Brain pericyte (primary cell): ENCODE data around the gene DYNLL2.
"Not testable (repeated sequence)": the region's sequence is repeated elsewhere in the genome, so short reads cannot be mapped to it uniquely, and the experiment has no call there.

Experiments
- DNase-seq: peaks from one replicate; pipeline ENCODE4 v3.0.0-alpha.2; 2012; ENCODE audit warnings: low read depth, low spot score

The DYNLL2 gene

DNA sequence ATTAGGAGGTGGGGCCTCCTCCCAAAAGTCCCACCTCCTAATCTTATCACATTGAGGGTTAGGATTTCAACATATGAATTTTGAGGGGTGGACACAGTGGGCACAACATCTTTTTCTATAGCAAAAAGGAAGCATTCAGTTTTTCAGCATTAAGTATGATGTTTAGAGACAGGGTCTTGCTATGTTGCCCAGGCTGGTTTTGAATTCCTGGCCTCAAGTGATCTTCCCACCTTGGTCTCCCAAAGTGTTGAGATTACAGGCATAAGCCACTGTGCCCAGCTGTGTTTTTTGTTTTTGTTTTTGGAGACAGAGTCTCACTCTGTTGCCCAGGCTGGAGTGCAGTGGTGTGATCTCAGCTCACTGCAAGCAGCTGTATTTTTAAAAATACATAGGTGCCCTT lies 18.7 kb downstream of the DYNLL2 start:
- not testable (repeated sequence) for DNase-seq

GRCh38 chr17:58105093-58105492 lies 21.9 kb downstream of the DYNLL2 start:
- DNase-seq = no peak

DNA sequence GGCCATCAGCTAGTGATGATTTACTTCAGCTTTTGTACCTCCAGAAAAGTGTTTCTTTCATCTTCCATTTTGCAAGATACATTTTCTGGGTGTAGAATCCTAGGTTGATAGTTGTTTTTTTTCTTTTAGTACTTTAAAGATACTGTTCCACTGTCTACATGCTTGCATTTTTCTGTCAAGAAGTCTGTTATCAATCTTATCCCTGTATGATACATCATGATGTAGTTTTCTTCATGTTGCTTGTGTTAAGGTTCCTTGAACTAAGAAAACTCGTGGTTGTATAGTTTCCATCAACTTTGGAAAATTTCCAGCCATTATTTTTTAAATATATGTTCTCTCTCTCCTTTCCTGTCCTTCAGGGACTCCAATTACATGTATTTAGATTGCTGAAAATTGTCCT lies 24.1 kb downstream of the DYNLL2 start:
- DNase-seq = no peak

DNA sequence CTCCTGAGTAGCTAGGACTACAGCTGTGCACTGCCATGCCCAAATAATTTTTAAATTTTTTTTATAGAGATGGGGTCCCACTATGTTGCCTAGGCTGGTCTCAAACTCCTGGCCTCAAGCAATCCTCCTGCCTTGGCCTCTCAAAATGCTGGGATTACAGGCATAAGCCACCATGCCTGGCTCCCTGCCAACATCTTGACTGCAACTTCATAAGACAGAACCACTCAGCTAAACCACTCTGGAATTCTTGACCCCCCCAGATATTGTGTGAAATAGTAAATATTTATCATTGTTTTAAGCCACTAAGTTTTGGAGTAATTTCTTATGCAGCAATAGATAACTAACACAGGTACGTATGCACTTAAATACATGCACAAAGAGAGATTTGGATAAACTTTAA lies 26.0 kb downstream of the DYNLL2 start:
- no peak for DNase-seq

GRCh38 chr17:58110012-58110411 lies 26.8 kb downstream of the DYNLL2 start:
- no peak for DNase-seq

GRCh38 chr17:58111676-58112075 lies 28.5 kb downstream of the DYNLL2 start:
- no peak for DNase-seq

GRCh38 chr17:58112970-58113631 lies 29.9 kb downstream of the DYNLL2 start:
- peak; percentile 3 for DNase-seq

- no peak for DNase-seq
These were observed 30.7 kb downstream of the DYNLL2 start for GRCh38 chr17:58113947-58114346.

DNA sequence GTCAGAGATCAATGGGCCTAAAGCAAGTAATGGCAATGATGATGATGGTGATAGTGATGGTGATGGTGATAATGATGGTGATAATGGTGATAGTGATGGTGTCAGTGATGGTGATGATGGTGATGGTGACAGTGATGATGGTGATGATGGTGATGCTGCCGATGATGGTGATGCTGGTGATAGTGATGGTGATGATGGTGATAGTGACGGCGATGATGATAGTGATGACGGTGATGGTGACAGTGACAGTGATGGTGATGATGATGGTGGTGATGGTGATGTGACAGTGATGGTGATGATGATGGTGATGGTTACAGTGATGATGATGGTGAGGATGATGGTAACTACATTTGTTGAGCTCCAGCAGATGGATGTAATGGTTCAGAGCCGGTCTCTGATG lies 34.2 kb downstream of the DYNLL2 start:
- no peak for DNase-seq

DNA sequence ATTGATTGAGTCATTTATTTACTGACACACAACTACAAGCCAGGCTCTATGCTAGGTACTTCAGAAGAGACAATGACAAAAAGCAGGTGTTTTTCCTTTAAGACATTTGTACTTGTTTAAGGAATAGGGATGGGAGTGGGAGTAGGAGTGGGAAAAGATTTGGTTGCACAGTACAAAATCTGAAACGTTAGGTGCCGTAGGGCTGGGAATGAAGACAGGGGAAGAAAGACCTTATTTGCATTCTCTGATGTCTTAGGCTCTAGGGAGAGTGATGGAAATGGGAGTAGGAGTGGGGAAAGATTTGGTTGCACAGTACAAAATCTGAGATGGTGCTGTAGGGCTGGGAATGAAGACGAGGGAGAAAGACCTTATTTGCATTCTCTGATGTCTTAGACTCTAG lies 36.3 kb downstream of the DYNLL2 start:
- DNase-seq = no peak

DNA sequence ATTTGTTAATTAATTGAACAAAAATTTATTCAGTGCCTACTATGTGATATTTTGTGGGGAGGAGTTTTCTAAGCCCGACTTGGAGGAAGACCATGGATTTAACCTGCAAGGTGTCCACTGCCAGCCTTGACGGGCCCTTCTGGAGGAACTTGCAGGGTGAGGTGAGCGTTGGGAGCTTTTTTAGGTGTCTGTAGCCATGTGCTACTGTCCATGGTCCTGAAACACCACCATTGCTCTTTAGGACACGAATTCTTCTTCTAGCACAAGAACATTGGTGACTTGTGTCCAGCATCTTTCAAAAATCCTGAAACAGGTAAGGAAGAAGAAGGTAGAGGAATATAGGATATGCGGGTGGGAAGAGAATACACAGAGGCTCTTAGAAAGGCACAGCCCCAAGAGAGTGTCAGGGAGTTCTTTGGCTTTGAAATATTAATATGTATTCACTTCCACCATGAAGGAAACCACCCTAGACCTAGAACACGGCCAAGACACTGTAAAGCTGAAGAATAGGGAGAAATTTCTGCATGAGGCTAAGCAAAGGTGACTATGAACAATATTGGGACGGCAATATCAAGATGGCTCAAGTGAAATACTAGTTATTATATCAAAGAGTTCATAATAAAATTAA lies 37.1 kb downstream of the DYNLL2 start:
- DNase-seq = peak; percentile 20

GRCh38 chr17:58121925-58122324 lies 38.7 kb downstream of the DYNLL2 start:
- no peak for DNase-seq

GRCh38 chr17:58127846-58128245 lies 44.6 kb downstream of the DYNLL2 start:
- no peak for DNase-seq

GRCh38 chr17:58132697-58133096 lies 49.5 kb downstream of the DYNLL2 start:
- DNase-seq = not testable (repeated sequence)

DNA sequence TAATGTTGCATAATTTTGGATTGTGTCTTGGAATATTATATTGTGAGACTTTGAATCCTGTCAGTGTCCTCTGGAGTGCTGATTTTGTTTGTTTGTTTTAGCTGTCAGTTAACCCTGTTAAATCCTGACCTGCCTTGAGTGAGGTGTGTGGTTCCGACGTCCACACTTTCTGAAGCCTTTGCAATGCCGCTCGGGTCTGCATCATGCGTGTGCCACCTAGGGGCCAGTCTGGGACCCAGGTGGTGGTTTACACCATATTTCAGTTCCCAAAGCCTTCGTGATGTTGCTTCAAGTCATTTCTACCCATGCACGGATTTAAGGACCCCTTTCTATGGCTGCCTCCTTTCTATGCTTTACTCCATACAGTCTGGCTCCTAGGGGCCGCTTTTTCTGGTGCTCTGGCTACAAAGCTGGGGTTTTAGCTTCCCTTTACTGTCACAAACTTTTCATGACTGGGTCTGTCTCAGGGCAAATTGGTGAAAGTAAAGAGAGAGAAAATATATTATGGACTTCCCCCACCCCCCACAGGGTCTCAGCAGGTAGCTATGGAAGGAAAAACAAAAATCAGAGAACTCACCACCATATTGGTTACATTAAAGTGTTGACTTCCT lies 53.6 kb downstream of the DYNLL2 start:
- DNase-seq = no peak

GRCh38 chr17:58141505-58141904 lies 58.3 kb downstream of the DYNLL2 start:
- DNase-seq = no peak

DNA sequence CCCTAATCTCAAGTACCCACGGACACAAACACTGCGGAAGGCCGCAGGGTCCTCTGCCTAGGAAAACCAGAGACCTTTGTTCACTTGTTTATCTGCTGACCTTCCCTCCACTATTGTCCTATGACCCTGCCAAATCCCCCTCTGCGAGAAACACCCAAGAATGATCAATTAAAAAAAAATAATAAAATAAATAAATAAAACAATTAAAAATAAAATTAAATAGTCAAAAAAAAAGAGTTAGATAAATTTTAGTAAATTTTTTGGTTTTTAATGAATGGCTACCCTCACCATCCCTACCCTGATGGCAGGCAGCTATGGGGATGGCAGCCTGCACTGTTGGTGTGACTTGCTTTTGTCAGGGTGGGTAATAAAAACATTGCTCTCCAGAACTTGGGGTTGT lies 60.1 kb downstream of the DYNLL2 start:
- not testable (repeated sequence) for DNase-seq

GRCh38 chr17:58144801-58145200 lies 61.6 kb downstream of the DYNLL2 start:
- no peak for DNase-seq
